Measurements from ENCODE around the gene B3GNT9.

DNA sequence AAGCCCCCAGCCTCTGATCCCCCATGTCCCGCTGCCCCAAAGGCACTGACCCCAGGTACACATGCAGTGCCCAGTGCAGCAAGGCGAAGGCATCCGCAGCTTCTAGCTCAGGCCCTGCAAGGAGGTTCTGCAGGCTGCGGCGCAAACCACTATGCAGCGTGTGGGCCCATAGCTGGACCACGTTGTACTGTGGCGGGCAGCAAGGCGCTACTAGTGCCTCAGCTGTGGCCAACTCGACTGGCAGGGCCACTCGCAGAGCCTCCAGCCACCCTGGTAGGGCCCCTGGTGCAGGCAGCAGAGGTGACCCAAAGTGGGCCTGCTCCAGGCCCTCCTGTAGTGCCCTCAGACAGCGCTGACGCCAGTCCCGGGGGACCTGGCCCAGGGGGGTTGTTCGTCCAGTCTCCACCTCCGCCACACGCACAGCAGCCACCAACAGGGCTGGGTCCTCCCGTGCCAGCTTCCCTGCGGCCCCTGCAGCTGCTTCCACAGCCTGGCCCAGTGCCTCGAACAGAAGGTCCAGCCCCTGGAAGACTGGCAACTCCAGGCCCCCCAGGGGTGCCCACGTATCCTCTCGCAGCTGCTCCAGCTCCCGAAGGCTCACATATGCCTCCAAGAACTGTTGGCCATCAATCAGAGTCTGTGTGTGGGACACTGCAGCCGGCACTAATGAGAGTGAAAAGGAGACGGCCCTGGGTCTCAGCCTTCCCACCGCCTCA, 36.5 kb upstream of the B3GNT9 start:
- TF ChIP-seq, protein P1, sequence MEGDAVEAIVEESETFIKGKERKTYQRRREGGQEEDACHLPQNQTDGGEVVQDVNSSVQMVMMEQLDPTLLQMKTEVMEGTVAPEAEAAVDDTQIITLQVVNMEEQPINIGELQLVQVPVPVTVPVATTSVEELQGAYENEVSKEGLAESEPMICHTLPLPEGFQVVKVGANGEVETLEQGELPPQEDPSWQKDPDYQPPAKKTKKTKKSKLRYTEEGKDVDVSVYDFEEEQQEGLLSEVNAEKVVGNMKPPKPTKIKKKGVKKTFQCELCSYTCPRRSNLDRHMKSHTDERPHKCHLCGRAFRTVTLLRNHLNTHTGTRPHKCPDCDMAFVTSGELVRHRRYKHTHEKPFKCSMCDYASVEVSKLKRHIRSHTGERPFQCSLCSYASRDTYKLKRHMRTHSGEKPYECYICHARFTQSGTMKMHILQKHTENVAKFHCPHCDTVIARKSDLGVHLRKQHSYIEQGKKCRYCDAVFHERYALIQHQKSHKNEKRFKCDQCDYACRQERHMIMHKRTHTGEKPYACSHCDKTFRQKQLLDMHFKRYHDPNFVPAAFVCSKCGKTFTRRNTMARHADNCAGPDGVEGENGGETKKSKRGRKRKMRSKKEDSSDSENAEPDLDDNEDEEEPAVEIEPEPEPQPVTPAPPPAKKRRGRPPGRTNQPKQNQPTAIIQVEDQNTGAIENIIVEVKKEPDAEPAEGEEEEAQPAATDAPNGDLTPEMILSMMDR (conservative IDR thresholded peaks at IDR 0.05), result no peak
- no peak for TF ChIP-seq EZH2 (IDR thresholded peaks at IDR 0.05; ENCODE audit: low read depth)
